Breast epithelium (tissue), 4 donors: ENCODE measurements around the gene FHIT. TPM values are rescaled to one million over a fixed set of nuclear protein-coding genes. Genes with fewer than 3 reads are reported as not detected.

Experiments
- DNase-seq, 2 donors: peaks; one replicate each; pipeline ENCODE4 v3.0.0-alpha.2; 2019; ENCODE audit warnings: low spot score in 2 of 2
- H3K27ac ChIP-seq, 2 donors: fragments of 200-600 bp; sonication (generic) in 1 of 2; one replicate each; pipeline ENCODE4 v1.5.1; 2016 to 2019; ENCODE audit warnings: mild to moderate bottlenecking in 1 of 2
- H3K27me3 ChIP-seq, 2 donors: fragments of 200-600 bp; sonication (generic) in 1 of 2; one replicate each; pipeline versions ENCODE4 v1.5.1 to v1.6.0; 2017 to 2019; ENCODE audit warnings: control low read depth in 1 of 2, mild to moderate bottlenecking in 1 of 2
- H3K36me3 ChIP-seq: fragments of 200-600 bp; one replicate; pipeline ENCODE4 v1.5.1; 2019
- H3K4me1 ChIP-seq, 2 donors: fragments of 200-600 bp; sonication (generic); one replicate each; pipeline ENCODE4 v1.5.1; 2016 to 2019; ENCODE audit warnings: control low read depth in 1 of 2
- H3K4me3 ChIP-seq, 3 donors: fragments of 200-600 bp; sonication (generic); 1 replicate in 2 of 3; 2 replicates in 1 of 3; pipeline ENCODE4 v1.5.1; 2016 to 2019; ENCODE audit warnings: mild to moderate bottlenecking in 3 of 3, moderate library complexity in 2 of 3
- H3K9me3 ChIP-seq, 2 donors: fragments of 200-600 bp; sonication (generic) in 1 of 2; one replicate each; pipeline ENCODE4 v1.5.1; 2016 to 2019; ENCODE audit warnings: control low read depth in 1 of 2
- CTCF ChIP-seq, 3 donors: fragments of 450-650 bp; IDR thresholded peaks; one replicate each; pipeline ENCODE4 v1.5.1; 2016 to 2017; ENCODE audit warnings: antibody characterized with exemption in 3 of 3, mild to moderate bottlenecking in 3 of 3, moderate library complexity in 3 of 3
- POLR2A ChIP-seq: fragments of 450-650 bp; IDR thresholded peaks from one replicate; pipeline ENCODE4 v1.6.1; 2016; ENCODE audit warnings: antibody characterized with exemption, mild to moderate bottlenecking, moderate library complexity
- POLR2AphosphoS5 ChIP-seq, 3 donors: sonication (generic); formaldehyde crosslinking; IDR thresholded peaks; one replicate each; pipeline ENCODE4 v1.6.1; 2017; ENCODE audit warnings: antibody characterized with exemption in 3 of 3
- intact Hi-C: fragments of 100-400 bp; cut with DNase I; formaldehyde crosslinking; loops from one replicate; pipeline ENCODE4 v1.15.1; 2023; ENCODE audit warnings: low total_unique reads
- total RNA-seq, 3 donors: library from RNA; depleted of rRNA; stranded (reverse); fragments of >200 nt; gene quantifications; one replicate each; pipeline ENCODE4 v1.1.0, GENCODE V29; 2016

FHIT gene
- total RNA-seq, 3 donors from 2014 or later, result 9.0 to 19.2 (median 17.7) TPM

- TF ChIP-seq POLR2A (no peak), POLR2AphosphoS5 (IDR thresholded peaks at IDR 0.05) (no peak), CTCF (IDR thresholded peaks at IDR 0.05) (no peak)
- H3K9me3 ChIP-seq, result peaks cover 0 to 9% of the 10 kb centered on the region in 2 donors
Measured at GRCh38 chr3:60073942-60074341, 1177.3 kb downstream of the FHIT start.

GRCh38 chr3:60073228-60073627, 1178.0 kb downstream of the FHIT start:
- H3K4me1 ChIP-seq, result no peaks in the 10 kb centered on the region
- no peaks in the 10 kb centered on the region for H3K36me3 ChIP-seq
- H3K4me3 ChIP-seq, result no peak overlapping the region
- H3K27ac ChIP-seq, result no peak overlapping the region
- DNase-seq, result no peak
- intact Hi-C loops, result no loop called here
- H3K27me3 ChIP-seq, result no peaks in the 10 kb centered on the region
- peaks cover 0 to 5% of the 10 kb centered on the region in 2 donors for H3K9me3 ChIP-seq
- no peak for TF ChIP-seq POLR2A
- TF ChIP-seq CTCF (IDR thresholded peaks at IDR 0.05), result no peak
- no peak for TF ChIP-seq POLR2AphosphoS5 (IDR thresholded peaks at IDR 0.05)

More at GRCh38 chr3:60073942-60074341, 1177.3 kb downstream of the FHIT start:
- Histone ChIP-seq H3K27me3 (no peaks in the 10 kb centered on the region), H3K27ac (no peak overlapping the region), H3K4me3 (no peak overlapping the region), H3K4me1 (no peaks in the 10 kb centered on the region), H3K36me3 (no peaks in the 10 kb centered on the region)
- intact Hi-C loops, result no loop called here
- DNase-seq, result no peak

GRCh38 chr3:60070366-60070765, 1180.9 kb downstream of the FHIT start:
- Histone ChIP-seq H3K27me3 (no peaks in the 10 kb centered on the region), H3K27ac (no peak overlapping the region), H3K9me3 (no peaks in the 10 kb centered on the region), H3K4me1 (no peaks in the 10 kb centered on the region), H3K36me3 (no peaks in the 10 kb centered on the region), H3K4me3 (no peak overlapping the region)
- no peak for DNase-seq
- no peak for TF ChIP-seq CTCF (IDR thresholded peaks at IDR 0.05)
- intact Hi-C loops, result no loop called here

GRCh38 chr3:60065227-60065868, 1185.9 kb downstream of the FHIT start:
- Histone ChIP-seq H3K27me3 (no peaks in the 10 kb centered on the region), H3K4me3 (no peak overlapping the region), H3K9me3 (no peaks in the 10 kb centered on the region), H3K36me3 (no peaks in the 10 kb centered on the region), H3K27ac (no peak overlapping the region), H3K4me1 (no peaks in the 10 kb centered on the region)
- intact Hi-C loops, result no loop called here
- TF ChIP-seq POLR2AphosphoS5 (IDR thresholded peaks at IDR 0.05) (no peak), CTCF (IDR thresholded peaks at IDR 0.05) (no peak), POLR2A (no peak)
- no peak for DNase-seq

- Histone ChIP-seq H3K4me1 (no peaks in the 10 kb centered on the region), H3K4me3 (no peak overlapping the region), H3K27me3 (no peaks in the 10 kb centered on the region), H3K27ac (no peak overlapping the region), H3K9me3 (no peaks in the 10 kb centered on the region), H3K36me3 (no peaks in the 10 kb centered on the region)
- intact Hi-C loops, result no loop called here
- DNase-seq, result no peak
- no peak for TF ChIP-seq POLR2A
- TF ChIP-seq POLR2AphosphoS5 (IDR thresholded peaks at IDR 0.05), result no peak
- TF ChIP-seq CTCF (IDR thresholded peaks at IDR 0.05), result no peak
Measured at GRCh38 chr3:60064210-60065178, 1186.8 kb downstream of the FHIT start.
